Stimulated activated CD8-positive, alpha-beta memory T cell treated with anti-CD3 and anti-CD28 coated beads, Interleukin-4, amount 100 ng/mL, for 1 hour (primary cell): ENCODE results near the gene MAPK8IP1.

Experiments used
- DNase-seq, 2 donors: peaks; one replicate each; pipeline ENCODE4 v3.0.0-alpha.2; 2020; ENCODE audit warnings: low read depth in 2 of 2, low spot score in 1 of 2

Gene MAPK8IP1

GRCh38 chr11:45924036-45924915 is 38.8 kb downstream of the MAPK8IP1 start:
- DNase-seq: no peak

GRCh38 chr11:45924927-45925326 is 39.5 kb downstream of the MAPK8IP1 start:
- no peak for DNase-seq

- DNase-seq: no peak
Observed at GRCh38 chr11:45925550-45925949, 40.1 kb downstream of the MAPK8IP1 start.

GRCh38 chr11:45926001-45926401 is 40.5 kb downstream of the MAPK8IP1 start:
- DNase-seq: no peak

GRCh38 chr11:45926536-45927331 is 41.3 kb downstream of the MAPK8IP1 start:
- no peak for DNase-seq

GRCh38 chr11:45927332-45927683 is 41.9 kb downstream of the MAPK8IP1 start:
- no peak for DNase-seq

GRCh38 chr11:45927684-45928413 is 42.4 kb downstream of the MAPK8IP1 start:
- DNase-seq: no peak

GRCh38 chr11:45928535-45929215 is 43.2 kb downstream of the MAPK8IP1 start:
- no peak for DNase-seq

- DNase-seq: no peak
Observed at GRCh38 chr11:45929486-45930030, 44.1 kb downstream of the MAPK8IP1 start.

- DNase-seq: no peak
Observed at GRCh38 chr11:45930031-45930794, 44.8 kb downstream of the MAPK8IP1 start.

GRCh38 chr11:45930951-45931570 is 45.6 kb downstream of the MAPK8IP1 start:
- no peak for DNase-seq

GRCh38 chr11:45931739-45932138 is 46.3 kb downstream of the MAPK8IP1 start:
- no peak for DNase-seq

GRCh38 chr11:45932217-45932616 is 46.8 kb downstream of the MAPK8IP1 start:
- DNase-seq: no peak

- no peak for DNase-seq
Observed at GRCh38 chr11:45933131-45933831, 47.8 kb downstream of the MAPK8IP1 start.

- DNase-seq: no peak
Observed at GRCh38 chr11:45933846-45934579, 48.6 kb downstream of the MAPK8IP1 start.

GRCh38 chr11:45934580-45935318 is 49.3 kb downstream of the MAPK8IP1 start:
- DNase-seq: no peak

GRCh38 chr11:45935349-45936064 is 50.1 kb downstream of the MAPK8IP1 start:
- no peak for DNase-seq
